ENCODE data around the gene ELAC2. TPM values are rescaled to one million over a fixed set of nuclear protein-coding genes. Genes with fewer than 3 reads are reported as not detected.

The ELAC2 gene
- total and polyA plus RNA-seq, 2 of the 4 experiments (the other 2 are of a cell fraction), result 75.2 to 80.7 TPM

DNA sequence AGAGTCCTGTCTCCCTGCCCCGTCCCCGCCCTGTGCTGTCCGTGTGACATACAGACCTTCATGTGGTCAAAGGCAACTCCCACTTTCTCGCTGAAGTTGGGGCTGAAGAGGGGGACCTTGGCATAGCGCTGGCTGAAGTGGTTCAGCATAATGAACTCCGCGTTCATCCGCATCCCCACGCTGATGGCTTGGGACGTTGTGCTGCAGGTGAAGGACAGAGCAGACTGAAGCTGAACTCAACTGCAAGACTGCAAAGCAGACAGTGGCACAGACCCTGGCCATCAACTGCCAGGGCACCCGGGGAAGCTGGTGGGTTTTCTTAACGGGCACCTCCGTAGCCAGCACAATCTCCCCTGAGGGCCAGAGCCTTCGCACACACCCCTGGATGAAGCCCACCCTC is 24.2 kb downstream of the ELAC2 start:
- H3K9ac ChIP-seq (ENCODE audit: low read depth, low read length), result no peak overlapping the region
- no peak overlapping the region for H3K56ac ChIP-seq (ENCODE audit: extremely low read depth, insufficient read depth, low read length)
- ATAC-seq (ENCODE audit: low read depth) (no peak), DNase-seq (no peak)
- H2AK9ac ChIP-seq (replicated peaks; ENCODE audit: low read depth, low read length, poor library complexity), result no peak overlapping the region
- in situ Hi-C loops (cut with MboI; ENCODE audit: low sequenced_read_pairs) (no loop called here), dilution Hi-C loops (cut with HindIII; ENCODE audit: low sequenced_read_pairs, unreplicated experiment) (no loop called here), intact Hi-C loops (cut with micrococcal nuclease) (no loop called here)
- H3K4me2 ChIP-seq (ENCODE audit: low read depth, low read length), result no peak overlapping the region
- H3K79me1 ChIP-seq (ENCODE audit: low read depth in 1 of 2, low read length in 2 of 2), result no peaks in the 10 kb centered on the region
- no peaks in the 10 kb centered on the region for H3K4me1 ChIP-seq (ENCODE audit: control insufficient read depth, insufficient read depth, low read length)
- POLR2A ChIA-PET (ENCODE audit: unreplicated experiment), result no interaction called here
- no peak overlapping the region for H3K18ac ChIP-seq (ENCODE audit: low read depth, low read length)
- no peak overlapping the region for H3K4me3 ChIP-seq (ENCODE audit: insufficient read depth, low read depth, low read length)
- 92% methylated on average over 10 of the region's 14 CpGs; no CpG with 5 or more reads in 1 of the 2 experiments for WGBS, 2 experiments (ENCODE audit: extremely low coverage in 2 of 2, insufficient read length in 1 of 2)
- no peak overlapping the region for H4K8ac ChIP-seq (ENCODE audit: low read depth in 2 of 2, low read length in 2 of 2)
- H3K27me3 ChIP-seq (ENCODE audit: control insufficient read depth, insufficient read depth, low read length), result no peaks in the 10 kb centered on the region
- CTCF ChIA-PET, result no interaction called here
- H2BK20ac ChIP-seq (ENCODE audit: low read depth, low read length), result no peak overlapping the region
- H3K27ac ChIP-seq (ENCODE audit: insufficient read depth, low read length), result no peak overlapping the region
- no peak overlapping the region for H2BK15ac ChIP-seq (ENCODE audit: low read depth, low read length)
- H2BK5ac ChIP-seq (ENCODE audit: low read depth, low read length, poor library complexity, severe bottlenecking), result no peak overlapping the region
- H4K91ac ChIP-seq (ENCODE audit: insufficient read depth, low read depth, low read length), result no peak overlapping the region
- no peak overlapping the region for H2BK120ac ChIP-seq (ENCODE audit: low read depth, low read length)
- no peak overlapping the region for H4K5ac ChIP-seq (ENCODE audit: low read depth, low read length)
- peaks cover 75% of the 10 kb centered on the region for H3K36me3 ChIP-seq (ENCODE audit: control insufficient read depth, insufficient read depth, low read length)
- TF ChIP-seq SMC3 (IDR thresholded peaks at IDR 0.05; ENCODE audit: low read depth, low read length) (no peak), CHD1 (IDR thresholded peaks at IDR 0.05; ENCODE audit: low read depth, low read length) (no peak), MAFK (IDR thresholded peaks at IDR 0.05; ENCODE audit: low read depth, low read length) (no peak), MAZ (IDR thresholded peaks at IDR 0.05; ENCODE audit: borderline replicate concordance, low read depth, low read length) (no peak), RFX5 (IDR thresholded peaks at IDR 0.05; ENCODE audit: low read depth, low read length) (no peak), CEBPB (IDR thresholded peaks at IDR 0.05; ENCODE audit: low read depth, low read length) (no peak), NFE2L2 (IDR thresholded peaks at IDR 0.05; ENCODE audit: low read depth, low read length) (no peak)
- TF ChIP-seq, protein P1, sequence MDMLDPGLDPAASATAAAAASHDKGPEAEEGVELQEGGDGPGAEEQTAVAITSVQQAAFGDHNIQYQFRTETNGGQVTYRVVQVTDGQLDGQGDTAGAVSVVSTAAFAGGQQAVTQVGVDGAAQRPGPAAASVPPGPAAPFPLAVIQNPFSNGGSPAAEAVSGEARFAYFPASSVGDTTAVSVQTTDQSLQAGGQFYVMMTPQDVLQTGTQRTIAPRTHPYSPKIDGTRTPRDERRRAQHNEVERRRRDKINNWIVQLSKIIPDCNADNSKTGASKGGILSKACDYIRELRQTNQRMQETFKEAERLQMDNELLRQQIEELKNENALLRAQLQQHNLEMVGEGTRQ (IDR thresholded peaks at IDR 0.05; ENCODE audit: low read depth, low read length), result no peak
- H2AFZ ChIP-seq (replicated peaks; ENCODE audit: low read length, poor library complexity), result no peak overlapping the region
- no peak overlapping the region for H3K23ac ChIP-seq (ENCODE audit: low read depth, low read length)
- no peak overlapping the region for H2AK5ac ChIP-seq (ENCODE audit: low read depth, low read length)
- H3K9me1 ChIP-seq (ENCODE audit: insufficient read depth, low read length), result no peaks in the 10 kb centered on the region
- no peaks in the 10 kb centered on the region for H4K20me1 ChIP-seq (ENCODE audit: insufficient read depth, low read length)
- no peak overlapping the region for H3K14ac ChIP-seq (replicated peaks; ENCODE audit: low read depth, low read length)
- no peaks in the 10 kb centered on the region for H3K9me3 ChIP-seq (ENCODE audit: control insufficient read depth, insufficient read depth, low read length)
- BruUV-seq (replicated peaks), result no TSS peak
- no peak overlapping the region for H3K4ac ChIP-seq (ENCODE audit: low read depth, low read length)
